ENCODE measurements around the gene ATP10B.

- TF ChIP-seq CTCF (IDR thresholded peaks at IDR 0.05) (no peak), POLR2A (IDR thresholded peaks at IDR 0.05) (no peak)
Measured at GRCh38 chr5:160643616-160644240, 208.3 kb downstream of the ATP10B start.
